H7 (cell line): ENCODE measurements around the gene CSRP2. TPM values are rescaled to one million over a fixed set of nuclear protein-coding genes. Genes with fewer than 3 reads are reported as not detected.

Experiments used
- DNase-seq: peaks from one replicate; pipeline ENCODE4 v3.0.0; 2012
- H3K27me3 ChIP-seq: 2 replicates; pipeline ENCODE4 v1.6.0; 2011; ENCODE audit warnings: mild to moderate bottlenecking, low read length; ENCODE audit not compliant: control insufficient read depth, insufficient read depth
- H3K36me3 ChIP-seq: replicated peaks from 2 replicates; pipeline ENCODE4 v1.5.1; 2011; ENCODE audit warnings: low read length; ENCODE audit not compliant: control insufficient read depth, insufficient read depth
- H3K4me3 ChIP-seq: 2 replicates; pipeline ENCODE4 v1.5.1; 2011; ENCODE audit warnings: low read depth, mild to moderate bottlenecking, control low read depth, low read length, moderate library complexity; ENCODE audit not compliant: insufficient read depth
- total RNA-seq: library from RNA; depleted of rRNA; stranded (reverse); fragments of >200 nt; shearing (Covaris generic); gene quantifications from 2 replicates; pipeline ENCODE4 v1.2.3, GENCODE V29; 2014

CSRP2 gene
- total RNA-seq, 1 experiment from 2014 or later: 99.2 TPM

DNA sequence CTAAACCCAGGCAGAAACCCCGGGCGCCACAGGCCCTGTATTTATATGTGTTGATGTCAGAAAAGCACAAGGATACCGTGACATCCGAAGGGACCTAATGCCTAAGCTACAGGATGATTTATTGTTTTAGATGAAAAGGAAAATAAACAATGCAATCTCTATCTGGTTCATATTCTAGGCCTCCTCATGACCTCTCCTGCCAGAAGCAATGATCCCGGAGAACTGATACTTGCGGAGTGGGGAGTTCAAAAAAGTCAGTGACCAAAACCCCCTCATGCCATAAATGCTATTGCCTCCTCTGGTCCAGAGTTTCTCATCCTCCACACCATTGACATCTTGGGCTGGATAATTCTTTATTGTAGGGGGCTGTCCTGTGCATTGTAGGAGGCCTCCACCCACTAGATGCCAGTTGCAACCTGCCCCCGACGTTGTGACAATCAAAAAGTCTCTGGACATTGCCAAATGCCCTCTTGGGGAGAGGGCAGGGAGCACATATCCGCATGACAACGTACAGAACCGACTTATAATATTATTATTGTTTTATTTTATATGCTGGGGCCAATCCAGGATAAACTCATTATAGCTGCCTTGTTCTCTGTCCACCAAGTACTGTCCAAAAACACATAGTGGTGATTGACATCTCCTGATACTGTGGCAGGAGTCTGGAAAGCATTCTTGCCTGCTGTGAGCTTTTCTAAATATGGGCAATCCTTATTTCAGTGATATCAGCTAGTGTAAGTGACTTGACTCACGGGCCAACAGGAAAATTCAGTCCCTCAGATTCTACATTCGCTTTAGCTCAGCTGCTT is 1.1 kb upstream of the CSRP2 start:
- Histone ChIP-seq H3K36me3 (no peaks in the 10 kb centered on the region), H3K4me3 (peak overlapping the region; percentile 70), H3K27me3 (no peaks in the 10 kb centered on the region)
- no peak for DNase-seq

DNA sequence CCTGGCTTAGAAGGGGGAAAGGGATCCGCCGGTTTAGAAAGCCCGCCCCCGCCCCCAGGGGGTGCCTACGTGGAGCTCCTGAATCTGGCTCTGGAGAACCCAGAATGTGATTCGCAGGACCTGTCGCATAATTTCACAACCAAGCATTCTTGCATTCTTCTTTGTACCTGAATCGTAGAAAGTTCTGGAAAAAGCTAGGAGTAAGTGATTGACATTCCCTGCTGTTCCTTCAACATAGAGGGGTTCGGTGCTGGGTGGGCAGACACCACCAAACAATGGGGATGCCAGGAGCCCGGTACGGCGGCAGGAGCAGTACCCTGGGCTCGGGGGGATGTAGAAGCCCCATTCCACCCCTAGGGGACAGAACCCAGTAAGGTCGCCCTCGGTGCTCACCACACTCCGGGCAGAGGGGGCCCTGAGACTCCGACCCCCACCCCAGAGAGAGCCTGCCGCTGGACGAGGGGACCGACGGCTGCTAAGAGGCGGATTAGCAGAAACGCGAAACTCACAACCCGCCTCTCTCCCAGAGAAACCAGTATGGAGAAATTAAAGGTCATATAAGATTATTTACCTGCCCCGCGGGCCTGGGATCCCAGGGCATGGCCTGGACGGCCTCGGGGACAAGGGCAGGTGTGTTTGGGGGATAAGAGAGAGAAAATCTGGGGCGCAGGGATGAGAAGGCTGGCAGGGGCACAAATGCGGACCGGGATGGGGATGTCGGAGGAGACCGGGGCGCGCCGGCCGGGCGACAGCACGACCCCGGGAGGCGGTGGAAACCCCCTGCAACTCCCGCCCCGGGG is 520 bp downstream of the CSRP2 start:
- peak; percentile 79 for DNase-seq
- Histone ChIP-seq H3K36me3 (no peaks in the 10 kb centered on the region), H3K27me3 (no peaks in the 10 kb centered on the region)

DNA sequence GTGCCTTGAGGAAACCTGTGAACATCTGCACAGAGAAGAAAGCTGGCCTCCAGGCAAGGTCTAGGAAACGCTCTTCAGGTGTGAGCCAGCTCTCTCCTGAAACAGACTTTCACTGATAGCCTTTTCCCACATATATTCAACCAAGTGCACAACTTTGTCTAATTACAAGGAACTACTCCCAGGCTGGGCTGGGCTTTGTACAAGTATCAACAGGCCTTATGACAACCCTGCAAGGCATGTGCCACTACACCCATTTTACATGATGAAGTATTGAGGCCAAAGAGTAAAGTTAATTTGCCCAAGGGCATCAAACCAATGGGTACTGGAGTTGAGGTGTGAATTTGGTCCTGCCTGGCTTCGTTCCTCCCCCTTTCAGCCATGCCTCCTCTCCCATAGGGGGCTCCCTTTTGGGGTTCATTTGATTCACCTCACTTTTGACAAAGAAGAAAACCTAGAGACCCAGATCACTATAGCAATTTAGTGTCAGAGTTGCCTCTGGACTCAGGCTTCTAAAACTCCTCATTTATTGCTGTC is 2.1 kb downstream of the CSRP2 start:
- Histone ChIP-seq H3K36me3 (no peaks in the 10 kb centered on the region), H3K4me3 (no peak overlapping the region), H3K27me3 (no peaks in the 10 kb centered on the region)
- DNase-seq: no peak

More for the DNA sequence above, 520 bp downstream of the CSRP2 start:
- peak overlapping the region; percentile 66 for H3K4me3 ChIP-seq

GRCh38 chr12:76874491-76875190 is 4.2 kb downstream of the CSRP2 start:
- Histone ChIP-seq H3K36me3 (no peaks in the 10 kb centered on the region), H3K4me3 (no peak overlapping the region), H3K27me3 (no peaks in the 10 kb centered on the region)
- DNase-seq: no peak

DNA sequence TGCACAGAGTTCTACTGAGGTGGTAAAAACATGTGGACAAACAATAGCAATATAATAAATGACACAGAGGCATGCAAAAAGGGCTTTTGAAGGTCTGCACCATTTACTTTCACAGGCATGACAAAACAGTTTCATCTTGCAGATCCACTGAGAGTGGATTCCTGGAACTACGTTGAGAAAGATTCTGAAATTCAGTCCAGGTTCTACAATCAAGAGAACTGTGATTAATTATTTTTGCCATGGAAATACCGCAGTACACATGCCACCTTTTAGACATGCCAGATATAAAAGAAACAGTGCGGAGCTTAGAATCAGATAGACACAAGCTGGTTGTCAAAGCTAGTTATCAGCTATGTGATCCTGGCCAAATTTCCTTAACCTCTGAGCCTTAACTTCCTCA is 4.8 kb downstream of the CSRP2 start:
- no peak overlapping the region for H3K4me3 ChIP-seq
- DNase-seq: no peak
- H3K36me3 ChIP-seq: no peaks in the 10 kb centered on the region
- no peaks in the 10 kb centered on the region for H3K27me3 ChIP-seq

DNA sequence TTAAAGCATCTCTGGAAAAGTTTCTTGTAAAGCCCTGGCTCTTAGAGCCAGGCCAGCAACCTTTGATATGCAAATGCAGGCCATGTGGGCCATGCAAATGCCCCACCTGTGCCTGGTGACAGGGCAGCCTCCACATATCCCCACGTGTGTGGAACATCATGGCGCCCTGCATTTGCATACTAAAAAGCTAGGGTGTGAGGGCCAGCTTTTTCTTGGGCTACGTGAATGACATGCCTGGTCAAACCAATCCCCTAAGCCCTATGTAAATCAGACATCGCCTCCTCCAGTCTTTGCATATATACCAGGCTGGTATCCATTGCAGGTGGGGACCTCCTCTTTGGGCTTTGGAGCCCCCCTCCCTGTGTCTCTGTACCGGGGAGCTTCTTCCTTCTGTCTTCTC is 6.4 kb downstream of the CSRP2 start:
- DNase-seq: peak; percentile 72

GRCh38 chr12:76871742-76872141 is 7.1 kb downstream of the CSRP2 start:
- Histone ChIP-seq H3K27me3 (no peaks in the 10 kb centered on the region), H3K4me3 (no peak overlapping the region), H3K36me3 (no peaks in the 10 kb centered on the region)
- no peak for DNase-seq

More for the DNA sequence above, 6.4 kb downstream of the CSRP2 start:
- Histone ChIP-seq H3K27me3 (no peaks in the 10 kb centered on the region), H3K4me3 (no peak overlapping the region), H3K36me3 (no peaks in the 10 kb centered on the region)

DNA sequence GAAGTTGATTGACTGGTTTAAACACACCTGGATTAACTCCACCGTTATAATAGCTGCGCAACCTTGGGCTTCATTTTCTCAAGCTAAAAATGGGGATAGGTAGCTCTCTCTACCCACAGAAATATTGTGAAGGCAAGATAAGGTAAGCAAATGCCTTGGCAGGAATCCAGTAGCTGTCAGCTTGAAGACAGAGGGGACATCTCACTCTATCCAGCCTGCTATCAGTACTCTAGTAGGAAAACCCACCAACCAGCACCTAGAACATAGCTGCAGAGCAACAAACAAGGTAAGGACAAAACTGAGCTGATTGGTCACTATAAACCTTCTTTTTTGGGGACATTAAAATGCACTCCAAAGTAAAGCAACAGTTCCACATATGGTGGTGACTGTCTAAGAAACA is 7.7 kb downstream of the CSRP2 start:
- DNase-seq: no peak
- H3K27me3 ChIP-seq: no peaks in the 10 kb centered on the region
- H3K4me3 ChIP-seq: no peak overlapping the region
- H3K36me3 ChIP-seq: no peaks in the 10 kb centered on the region

DNA sequence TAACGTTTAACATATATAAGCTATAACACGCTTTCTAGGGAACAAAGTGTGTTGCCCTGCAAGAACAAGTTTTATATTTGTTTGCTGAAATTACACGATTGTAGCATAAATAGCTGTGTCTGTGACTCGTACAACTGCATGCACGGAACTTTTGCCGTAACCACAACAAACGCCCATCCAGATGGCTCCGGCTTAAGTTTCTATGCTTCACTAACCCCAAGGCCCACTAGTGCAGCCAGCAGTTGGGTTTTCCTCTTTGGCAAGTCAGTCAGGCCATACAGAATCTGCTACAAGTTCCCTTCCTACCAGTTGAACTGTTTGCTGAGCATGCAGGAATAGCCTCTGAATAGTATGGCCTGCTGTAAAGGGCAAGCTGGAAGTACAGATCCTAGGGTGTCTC is 12.1 kb downstream of the CSRP2 start:
- no peak for DNase-seq
- Histone ChIP-seq H3K36me3 (no peaks in the 10 kb centered on the region), H3K4me3 (no peak overlapping the region), H3K27me3 (no peaks in the 10 kb centered on the region)

DNA sequence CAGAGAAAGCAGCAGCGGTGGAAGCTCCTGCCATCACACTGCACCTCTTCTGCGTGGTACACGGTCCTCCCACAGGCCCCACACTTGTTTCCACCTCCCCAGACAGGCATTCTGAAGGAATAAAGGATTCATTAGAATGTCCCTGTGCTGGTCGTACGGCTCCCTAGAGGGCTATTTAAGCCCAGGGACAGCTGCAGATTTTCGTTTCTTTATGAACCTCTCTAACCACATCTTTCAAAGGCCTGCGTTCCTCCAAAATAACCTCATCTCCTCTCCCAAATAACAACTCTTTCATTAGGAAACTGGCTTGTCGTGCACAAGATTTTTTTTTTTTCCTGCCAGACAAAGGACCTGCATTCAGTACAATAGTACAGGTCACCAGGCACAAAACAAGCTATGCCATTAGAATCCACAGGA is 12.7 kb downstream of the CSRP2 start:
- Histone ChIP-seq H3K4me3 (no peak overlapping the region), H3K36me3 (no peaks in the 10 kb centered on the region), H3K27me3 (no peaks in the 10 kb centered on the region)
- DNase-seq: no peak

GRCh38 chr12:76864791-76865400 is 13.9 kb downstream of the CSRP2 start:
- Histone ChIP-seq H3K4me3 (no peak overlapping the region), H3K27me3 (no peaks in the 10 kb centered on the region), H3K36me3 (no peaks in the 10 kb centered on the region)
- no peak for DNase-seq

GRCh38 chr12:76863837-76864236 is 15.0 kb downstream of the CSRP2 start:
- H3K4me3 ChIP-seq: no peak overlapping the region

GRCh38 chr12:76863005-76863670 is 15.7 kb downstream of the CSRP2 start:
- Histone ChIP-seq H3K27me3 (no peaks in the 10 kb centered on the region), H3K36me3 (no peaks in the 10 kb centered on the region), H3K4me3 (no peak overlapping the region)
- DNase-seq: no peak

More at GRCh38 chr12:76863837-76864236, 15.0 kb downstream of the CSRP2 start:
- no peak for DNase-seq
- Histone ChIP-seq H3K36me3 (no peaks in the 10 kb centered on the region), H3K27me3 (no peaks in the 10 kb centered on the region)

GRCh38 chr12:76860256-76860655 is 18.6 kb downstream of the CSRP2 start:
- no peak overlapping the region for H3K4me3 ChIP-seq
- DNase-seq: no peak
- H3K36me3 ChIP-seq: no peaks in the 10 kb centered on the region
- H3K27me3 ChIP-seq: no peaks in the 10 kb centered on the region
